ENCODE data around the gene STAT4.

DNA sequence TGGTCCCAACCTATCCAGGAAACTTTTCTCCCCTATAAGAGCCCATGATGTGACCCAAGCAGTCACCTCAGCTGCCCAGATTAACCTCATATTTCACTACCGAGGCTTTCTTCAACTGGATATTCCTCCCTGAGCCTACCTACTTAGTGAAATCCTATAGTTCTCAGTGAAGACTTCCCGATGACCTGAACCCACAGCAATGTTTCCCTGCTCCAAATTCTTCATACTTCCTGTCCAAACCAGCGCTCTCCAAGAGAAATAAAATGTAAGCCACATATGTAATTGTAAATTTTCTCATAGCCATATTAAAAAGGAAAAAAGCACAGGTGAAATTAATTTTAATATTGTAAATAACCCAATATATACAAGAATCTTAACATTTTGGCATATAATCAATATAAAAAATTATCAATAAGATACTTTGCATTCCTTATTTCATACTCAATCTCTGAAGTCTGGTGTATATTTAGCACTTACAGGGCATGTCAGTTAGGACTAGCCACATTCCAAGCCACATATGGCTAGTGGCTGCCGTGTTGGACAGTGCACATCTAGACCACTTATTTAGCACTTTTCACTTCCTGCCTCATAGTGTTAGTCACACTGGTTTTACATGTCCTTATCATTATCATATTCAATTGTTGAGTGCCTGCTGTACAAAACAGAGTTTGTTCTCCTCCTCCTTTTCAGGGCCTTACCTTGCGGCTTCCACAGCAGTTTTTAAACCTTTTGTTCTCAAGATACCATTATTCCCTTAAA is 1.9 kb upstream of the STAT4 start:
- TF ChIP-seq, protein P1, sequence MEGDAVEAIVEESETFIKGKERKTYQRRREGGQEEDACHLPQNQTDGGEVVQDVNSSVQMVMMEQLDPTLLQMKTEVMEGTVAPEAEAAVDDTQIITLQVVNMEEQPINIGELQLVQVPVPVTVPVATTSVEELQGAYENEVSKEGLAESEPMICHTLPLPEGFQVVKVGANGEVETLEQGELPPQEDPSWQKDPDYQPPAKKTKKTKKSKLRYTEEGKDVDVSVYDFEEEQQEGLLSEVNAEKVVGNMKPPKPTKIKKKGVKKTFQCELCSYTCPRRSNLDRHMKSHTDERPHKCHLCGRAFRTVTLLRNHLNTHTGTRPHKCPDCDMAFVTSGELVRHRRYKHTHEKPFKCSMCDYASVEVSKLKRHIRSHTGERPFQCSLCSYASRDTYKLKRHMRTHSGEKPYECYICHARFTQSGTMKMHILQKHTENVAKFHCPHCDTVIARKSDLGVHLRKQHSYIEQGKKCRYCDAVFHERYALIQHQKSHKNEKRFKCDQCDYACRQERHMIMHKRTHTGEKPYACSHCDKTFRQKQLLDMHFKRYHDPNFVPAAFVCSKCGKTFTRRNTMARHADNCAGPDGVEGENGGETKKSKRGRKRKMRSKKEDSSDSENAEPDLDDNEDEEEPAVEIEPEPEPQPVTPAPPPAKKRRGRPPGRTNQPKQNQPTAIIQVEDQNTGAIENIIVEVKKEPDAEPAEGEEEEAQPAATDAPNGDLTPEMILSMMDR (IDR thresholded peaks at IDR 0.05; ENCODE audit: insufficient read depth, low read depth, low read length) = no peak
- no peak for TF ChIP-seq EZH2 (IDR thresholded peaks at IDR 0.05; ENCODE audit: insufficient read depth, low read length)
